Natural killer cell (primary cell): ENCODE measurements around the gene TRIM38. TPM values are rescaled to one million over a fixed set of nuclear protein-coding genes. Genes with fewer than 3 reads are reported as not detected.
A peak's percentile ranks its signal among the peaks of the same experiment; 100 is the strongest.

Source experiments
- ATAC-seq, 3 donors: fragments of 150-1000 bp in 2 of 3; fragments of 200-7000 bp in 1 of 3; cut with Tn5 transposase; 1 replicate in 1 of 3; 2 replicates in 2 of 3; pipeline ENCODE4 v1.10.0; 2021; ENCODE audit warnings: mild to moderate bottlenecking in 2 of 3, moderate library complexity in 2 of 3
- DNase-seq, 2 donors: peaks; one replicate each; pipeline versions ENCODE4 v3.0.0 to v3.0.0-alpha.2; 2013 to 2021; ENCODE audit warnings: mixed read lengths in 1 of 2
- H3K27ac ChIP-seq: one replicate; pipeline ENCODE4 v1.5.1; 2013; ENCODE audit warnings: mild to moderate bottlenecking, low read length
- H3K27me3 ChIP-seq: one replicate; pipeline ENCODE4 v1.6.1; 2013; ENCODE audit warnings: low read length; ENCODE audit not compliant: control insufficient read depth, insufficient read depth
- H3K36me3 ChIP-seq: one replicate; pipeline ENCODE4 v1.6.1; 2013; ENCODE audit warnings: low read length; ENCODE audit not compliant: control insufficient read depth, insufficient read depth
- H3K4me1 ChIP-seq: one replicate; pipeline ENCODE4 v1.6.1; 2013; ENCODE audit warnings: low read length; ENCODE audit not compliant: control insufficient read depth, insufficient read depth
- H3K4me3 ChIP-seq: one replicate; pipeline ENCODE4 v1.5.1; 2013; ENCODE audit warnings: low read length
- H3K9me3 ChIP-seq: one replicate; pipeline ENCODE4 v1.6.1; 2013; ENCODE audit warnings: low read length; ENCODE audit not compliant: control insufficient read depth, insufficient read depth
- H3K27ac Mint-ChIP-seq, 2 donors: one replicate each; pipeline ENCODE4 v1.8.0; 2022; ENCODE audit warnings: mild to moderate bottlenecking in 2 of 2, mixed read lengths in 2 of 2, moderate library complexity in 1 of 2
- H3K27me3 Mint-ChIP-seq, 2 donors: one replicate each; pipeline ENCODE4 v1.8.0; 2022; ENCODE audit warnings: low read depth in 2 of 2, mixed read lengths in 2 of 2
- H3K36me3 Mint-ChIP-seq: one replicate; pipeline ENCODE4 v1.8.0; 2022; ENCODE audit warnings: mixed read lengths
- H3K4me1 Mint-ChIP-seq, 2 donors: one replicate each; pipeline ENCODE4 v1.8.0; 2022; ENCODE audit warnings: mixed read lengths in 2 of 2
- H3K4me3 Mint-ChIP-seq: one replicate; pipeline ENCODE4 v1.8.0; 2022; ENCODE audit warnings: mild to moderate bottlenecking, moderate library complexity, mixed read lengths
- H3K9me3 Mint-ChIP-seq, 2 donors: one replicate each; pipeline ENCODE4 v1.8.0; 2022; ENCODE audit warnings: mixed read lengths in 2 of 2
- CTCF ChIP-seq: fragments of 200-600 bp; IDR thresholded peaks from one replicate; pipeline ENCODE4 v1.8.0; 2022; ENCODE audit warnings: antibody characterized with exemption
- WGBS: methylation state at CpG from one replicate; pipeline ENCODE4 v1.1.7; 2013; ENCODE audit warnings: missing lambda C conversion rate; ENCODE audit not compliant: insufficient coverage; 5-methylcytosine and 5-hydroxymethylcytosine counted together
- intact Hi-C: fragments of 100-400 bp; cut with micrococcal nuclease; formaldehyde crosslinking; loops from one replicate; pipeline ENCODE4 v1.14.2; 2022
- total RNA-seq, 4 donors: library from RNA; stranded (reverse); fragments of 120-200 nt in 1 of 4; gene quantifications; one replicate each; pipeline versions ENCODE4 v1.2.3 to v1.2.4, GENCODE V29; 2013 to 2022

The TRIM38 gene
- 10 to 100 TPM; 25.5 to 30.5 (median 27.1) TPM for total RNA-seq
- 43.7 TPM for total RNA-seq (2013)

- Histone ChIP-seq H3K4me3 (peak within 1 kb of the TSS; percentile 88), H3K9me3 (no peaks in the 10 kb centered on the region), H3K27ac (peak within 1 kb of the TSS; percentile 97), H3K27me3 (no peaks in the 10 kb centered on the region), H3K4me1 (peaks cover 52% of the 10 kb centered on the region), H3K36me3 (peaks cover 28% of the 10 kb centered on the region)
- peak; percentile 94 to 95 (median 94) for ATAC-seq
- H3K4me3 Mint-ChIP-seq = peak within 1 kb of the TSS; percentile 98
- H3K4me1 Mint-ChIP-seq = peaks cover 68 to 71% of the 10 kb centered on the region in 2 donors
- 2% methylated on average over 10 of the region's 11 CpGs for WGBS
- TF ChIP-seq CTCF = no peak
- peaks cover 0 to 2% of the 10 kb centered on the region in 2 donors for H3K9me3 Mint-ChIP-seq
- DNase-seq = peak; percentile 48 to 93
- H3K36me3 Mint-ChIP-seq = peaks cover 11% of the 10 kb centered on the region
- intact Hi-C loops = loop anchor here (2.0 kb wide), 1 partner anchor 30 kb away; no protein-coding TSS in a partner anchor
- H3K27me3 Mint-ChIP-seq = no peaks in the 10 kb centered on the region
- peak within 1 kb of the TSS; percentile 96 to 99 for H3K27ac Mint-ChIP-seq
Observed at GRCh38 chr6:25962149-25963127, at the start of gene TRIM38. Gene TRIM38 (plus strand): TSS chr6:25962802. CDS start chr6:25966523, 3,721 bp downstream.

GRCh38 chr6:25913741-25914140, 48.9 kb upstream of the TRIM38 start:
- Mint-ChIP-seq H3K27me3 (peaks cover 8 to 23% of the 10 kb centered on the region in 2 donors), H3K9me3 (no peaks in the 10 kb centered on the region), H3K36me3 (no peaks in the 10 kb centered on the region), H3K4me1 (no peaks in the 10 kb centered on the region), H3K27ac (no peak overlapping the region), H3K4me3 (no peak overlapping the region)
- no peak for DNase-seq
- H3K27me3 ChIP-seq = no peaks in the 10 kb centered on the region
- no peaks in the 10 kb centered on the region for H3K9me3 ChIP-seq
- 66% methylated on average over 3 of the region's 3 CpGs for WGBS
- no peak overlapping the region for H3K27ac ChIP-seq
- no peak for ATAC-seq
- H3K4me3 ChIP-seq = no peak overlapping the region
- intact Hi-C loops = no loop called here
- TF ChIP-seq CTCF = no peak
- no peaks in the 10 kb centered on the region for H3K36me3 ChIP-seq
- no peaks in the 10 kb centered on the region for H3K4me1 ChIP-seq

- WGBS = 83% methylated on average over 2 of the region's 3 CpGs
- Histone ChIP-seq H3K27ac (no peak overlapping the region), H3K4me1 (no peaks in the 10 kb centered on the region), H3K36me3 (no peaks in the 10 kb centered on the region), H3K4me3 (no peak overlapping the region), H3K9me3 (no peaks in the 10 kb centered on the region), H3K27me3 (no peaks in the 10 kb centered on the region)
- DNase-seq (no peak), ATAC-seq (no peak)
- H3K4me1 Mint-ChIP-seq = no peaks in the 10 kb centered on the region
- intact Hi-C loops = no loop called here
- H3K36me3 Mint-ChIP-seq = no peaks in the 10 kb centered on the region
- peaks cover 8 to 31% of the 10 kb centered on the region in 2 donors for H3K27me3 Mint-ChIP-seq
- H3K4me3 Mint-ChIP-seq = no peak overlapping the region
- H3K9me3 Mint-ChIP-seq = no peaks in the 10 kb centered on the region
- no peak for TF ChIP-seq CTCF
- H3K27ac Mint-ChIP-seq = no peak overlapping the region
Observed at GRCh38 chr6:25916330-25916729, 46.3 kb upstream of the TRIM38 start.
